Memory B cell (primary cell): Measurements from ENCODE around the gene SLC35D2.

ENCODE experiments used
- ATAC-seq: fragments of 150-1000 bp; cut with Tn5 transposase; 2 replicates; pipeline ENCODE4 v1.10.0; 2021; ENCODE audit warnings: low read depth, mild to moderate bottlenecking, moderate library complexity
- DNase-seq, 2 donors: peaks; one replicate each; pipeline ENCODE4 v3.0.0; 2022; ENCODE audit warnings: low spot score in 2 of 2
- H3K27ac Mint-ChIP-seq: one replicate; pipeline ENCODE4 v1.8.0; 2022; ENCODE audit warnings: mild to moderate bottlenecking, moderate library complexity, mixed read lengths
- H3K27me3 Mint-ChIP-seq: one replicate; pipeline ENCODE4 v1.8.0; 2022; ENCODE audit warnings: mixed read lengths
- H3K36me3 Mint-ChIP-seq: one replicate; pipeline ENCODE4 v1.8.0; 2022; ENCODE audit warnings: mild to moderate bottlenecking, mixed read lengths
- H3K4me1 Mint-ChIP-seq: one replicate; pipeline ENCODE4 v1.8.0; 2022; ENCODE audit warnings: mixed read lengths
- H3K4me3 Mint-ChIP-seq: one replicate; pipeline ENCODE4 v1.8.0; 2022; ENCODE audit warnings: mild to moderate bottlenecking, moderate library complexity, mixed read lengths
- H3K9me3 Mint-ChIP-seq: one replicate; pipeline ENCODE4 v1.8.0; 2022; ENCODE audit warnings: mixed read lengths

The SLC35D2 gene

GRCh38 chr9:96293498-96294158, 89.9 kb downstream of the SLC35D2 start:
- H3K9me3 Mint-ChIP-seq = peaks cover 4% of the 10 kb centered on the region
- H3K4me3 Mint-ChIP-seq = no peak overlapping the region
- ATAC-seq (no peak), DNase-seq (no peak)
- peaks cover 7% of the 10 kb centered on the region for H3K27me3 Mint-ChIP-seq
- H3K27ac Mint-ChIP-seq = no peak overlapping the region
- H3K36me3 Mint-ChIP-seq = peaks cover 2% of the 10 kb centered on the region
- H3K4me1 Mint-ChIP-seq = no peaks in the 10 kb centered on the region

DNA sequence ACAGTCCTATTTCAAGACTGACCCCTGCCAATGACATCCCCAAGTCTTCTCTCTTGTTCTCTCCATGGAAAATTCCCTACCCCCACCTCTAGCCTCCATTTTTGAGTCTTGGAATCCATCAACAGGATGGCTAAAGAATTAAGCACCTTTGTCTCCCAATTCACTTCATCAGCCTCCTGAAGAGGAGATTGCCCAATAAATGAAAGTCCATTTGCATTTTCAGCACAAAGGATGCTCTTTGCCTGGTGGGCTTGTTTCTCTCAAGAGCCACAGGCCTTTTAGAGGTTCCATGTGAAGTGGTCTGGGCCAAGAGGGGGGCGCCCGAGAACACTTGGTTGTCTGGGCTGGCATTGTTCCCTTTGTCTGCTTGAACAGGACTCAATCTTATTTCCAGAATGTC, 94.1 kb downstream of the SLC35D2 start:
- ATAC-seq (no peak), DNase-seq (no peak)
- Mint-ChIP-seq H3K27ac (no peak overlapping the region), H3K4me3 (no peak overlapping the region), H3K4me1 (no peaks in the 10 kb centered on the region), H3K27me3 (peaks cover 2% of the 10 kb centered on the region), H3K36me3 (no peaks in the 10 kb centered on the region), H3K9me3 (peaks cover 3% of the 10 kb centered on the region)

DNA sequence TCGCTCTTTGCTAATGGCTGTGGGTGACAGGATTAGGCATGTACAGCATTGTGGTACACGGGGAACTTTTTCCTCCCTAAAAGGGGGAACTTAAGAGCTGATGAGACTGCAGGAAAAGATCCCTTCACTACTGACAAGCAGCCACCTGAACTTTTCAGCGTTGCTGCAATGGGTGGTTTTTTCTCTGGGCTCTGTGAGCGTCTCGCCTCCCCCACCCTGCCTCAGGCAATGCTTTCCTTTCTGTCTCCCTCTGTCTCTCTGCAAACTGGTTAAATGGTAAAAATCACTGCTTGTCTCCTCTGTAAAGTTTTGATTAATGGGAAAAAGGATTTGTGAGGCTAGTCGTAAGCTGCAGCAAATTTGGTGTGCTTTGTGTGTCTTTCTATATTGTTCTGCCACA, 101.9 kb downstream of the SLC35D2 start:
- Mint-ChIP-seq H3K36me3 (no peaks in the 10 kb centered on the region), H3K4me3 (no peak overlapping the region), H3K27me3 (peaks cover 5% of the 10 kb centered on the region), H3K9me3 (peaks cover 5% of the 10 kb centered on the region), H3K27ac (no peak overlapping the region), H3K4me1 (no peaks in the 10 kb centered on the region)
- no peak for DNase-seq
- no peak for ATAC-seq

DNA sequence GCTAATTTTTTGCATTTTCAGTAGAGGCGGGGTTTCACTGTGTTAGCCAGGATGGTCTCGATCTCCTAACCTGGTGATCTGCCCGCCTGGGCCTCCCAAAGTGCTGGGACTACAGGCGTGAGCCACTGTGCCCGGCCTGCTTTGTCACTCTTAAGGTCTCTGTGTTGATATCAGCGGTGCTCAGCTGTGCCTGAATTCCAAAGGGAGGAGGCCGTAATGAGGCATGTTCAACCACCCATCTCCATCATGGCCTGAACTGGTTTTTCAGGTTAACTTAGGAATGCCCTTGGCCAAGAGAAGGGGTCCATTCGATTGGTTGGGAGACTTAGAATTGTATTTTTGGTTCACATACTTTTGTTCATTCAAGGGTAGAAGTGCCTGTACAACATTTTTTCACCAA, 103.6 kb downstream of the SLC35D2 start:
- no peaks in the 10 kb centered on the region for H3K36me3 Mint-ChIP-seq
- ATAC-seq = no peak

GRCh38 chr9:96274939-96275338, 108.6 kb downstream of the SLC35D2 start:
- H3K4me1 Mint-ChIP-seq = no peaks in the 10 kb centered on the region
- DNase-seq (no peak), ATAC-seq (no peak)
- H3K9me3 Mint-ChIP-seq = peaks cover 18% of the 10 kb centered on the region
- no peak overlapping the region for H3K27ac Mint-ChIP-seq
- no peak overlapping the region for H3K4me3 Mint-ChIP-seq
- H3K36me3 Mint-ChIP-seq = no peaks in the 10 kb centered on the region
- H3K27me3 Mint-ChIP-seq = peaks cover 4% of the 10 kb centered on the region

More for the DNA sequence above, 103.6 kb downstream of the SLC35D2 start:
- peaks cover 5% of the 10 kb centered on the region for H3K27me3 Mint-ChIP-seq
- no peak overlapping the region for H3K27ac Mint-ChIP-seq
- peaks cover 9% of the 10 kb centered on the region for H3K9me3 Mint-ChIP-seq
- H3K4me3 Mint-ChIP-seq = no peak overlapping the region
- H3K4me1 Mint-ChIP-seq = no peaks in the 10 kb centered on the region
- no peak for DNase-seq
